NCI-H2196 (cell line): ENCODE measurements around the gene CARD19.

Experiments
- DNase-seq: peaks from one replicate; lab custom pipeline; 2025; ENCODE audit not compliant: unreplicated experiment; lab: John Stamatoyannopoulos, UW

The CARD19 gene

DNA sequence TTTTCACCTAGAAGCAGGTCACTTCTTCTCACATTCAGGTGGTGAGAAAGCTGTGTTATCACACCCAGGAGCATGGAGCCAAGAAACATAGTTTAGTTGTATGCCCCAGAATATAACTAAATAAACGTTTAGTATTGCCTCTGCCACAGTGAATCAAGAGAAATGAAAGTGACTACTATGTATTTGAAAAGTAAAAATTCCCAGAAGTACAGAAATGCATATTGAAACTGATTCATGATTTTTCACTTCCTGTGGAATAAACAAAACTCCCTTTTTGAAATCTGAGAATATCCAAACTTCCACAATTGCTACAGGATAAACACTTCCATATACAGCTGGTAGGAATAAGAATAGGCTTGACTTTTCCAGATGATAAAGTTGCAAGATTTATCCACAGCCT, 53.3 kb downstream of the CARD19 start:
- DNase-seq = no peak

DNA sequence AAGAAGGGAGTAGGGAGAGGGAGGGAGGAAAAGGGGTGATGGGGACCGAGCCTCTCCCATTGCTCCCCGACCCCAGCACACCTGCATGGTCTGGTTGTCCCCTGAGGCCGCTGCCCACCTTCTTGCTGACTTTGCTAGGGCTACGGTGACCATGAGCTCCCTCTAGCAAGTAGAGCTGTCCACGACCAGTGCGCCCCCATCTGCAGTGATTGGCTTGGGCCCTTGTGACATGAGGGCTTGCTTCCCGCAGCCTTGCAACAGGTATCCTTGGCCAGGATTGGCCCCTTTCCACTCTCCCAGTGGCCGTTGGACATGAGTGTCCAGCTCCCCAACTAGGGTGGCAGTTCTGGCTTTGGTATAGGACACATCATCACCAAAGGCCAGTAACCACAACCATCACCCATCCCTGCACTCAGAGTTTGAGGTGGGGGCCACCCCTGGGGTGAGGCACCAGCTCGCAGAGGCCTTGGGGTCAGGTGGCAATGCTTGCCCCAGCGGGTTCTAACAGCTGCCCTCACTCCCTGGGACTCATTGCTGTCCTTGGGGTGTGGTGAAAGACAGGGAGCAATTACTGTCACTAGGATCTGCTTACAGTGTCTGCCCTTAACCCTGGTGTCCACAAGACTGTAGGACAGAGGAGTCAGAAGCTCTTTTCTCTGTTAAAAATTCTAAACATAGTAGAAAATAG, 55.2 kb downstream of the CARD19 start:
- DNase-seq = no peak

DNA sequence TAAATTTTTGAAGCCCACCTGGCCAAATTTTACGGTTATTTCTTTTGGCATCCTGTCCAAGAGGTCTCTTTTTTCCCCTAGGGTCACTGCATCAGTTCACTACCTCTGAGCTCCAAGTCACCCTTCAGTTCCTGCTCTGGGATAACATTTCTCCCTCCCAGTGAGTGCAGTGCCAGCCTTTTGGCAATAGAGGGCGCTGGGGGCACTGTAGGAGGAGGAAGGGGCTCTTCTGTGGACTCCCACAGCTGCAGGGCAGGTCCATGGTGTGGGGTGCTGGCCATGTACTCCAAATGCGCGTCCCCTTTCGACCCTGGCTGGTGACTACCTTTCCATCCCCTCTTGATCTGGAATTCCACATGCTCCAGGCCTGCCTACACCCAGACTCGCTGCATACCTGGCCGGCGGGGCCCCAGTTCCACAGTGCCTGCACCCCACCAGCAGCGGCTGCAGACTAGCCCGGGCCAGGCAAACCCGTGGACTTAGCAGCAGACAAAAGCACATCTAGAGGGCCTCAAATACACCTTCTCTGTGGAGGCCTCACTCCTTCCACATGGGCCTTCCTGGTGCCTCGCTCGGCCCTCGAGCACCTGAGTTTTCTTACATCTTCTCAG, 58.4 kb downstream of the CARD19 start:
- peak; percentile 59 for DNase-seq

DNA sequence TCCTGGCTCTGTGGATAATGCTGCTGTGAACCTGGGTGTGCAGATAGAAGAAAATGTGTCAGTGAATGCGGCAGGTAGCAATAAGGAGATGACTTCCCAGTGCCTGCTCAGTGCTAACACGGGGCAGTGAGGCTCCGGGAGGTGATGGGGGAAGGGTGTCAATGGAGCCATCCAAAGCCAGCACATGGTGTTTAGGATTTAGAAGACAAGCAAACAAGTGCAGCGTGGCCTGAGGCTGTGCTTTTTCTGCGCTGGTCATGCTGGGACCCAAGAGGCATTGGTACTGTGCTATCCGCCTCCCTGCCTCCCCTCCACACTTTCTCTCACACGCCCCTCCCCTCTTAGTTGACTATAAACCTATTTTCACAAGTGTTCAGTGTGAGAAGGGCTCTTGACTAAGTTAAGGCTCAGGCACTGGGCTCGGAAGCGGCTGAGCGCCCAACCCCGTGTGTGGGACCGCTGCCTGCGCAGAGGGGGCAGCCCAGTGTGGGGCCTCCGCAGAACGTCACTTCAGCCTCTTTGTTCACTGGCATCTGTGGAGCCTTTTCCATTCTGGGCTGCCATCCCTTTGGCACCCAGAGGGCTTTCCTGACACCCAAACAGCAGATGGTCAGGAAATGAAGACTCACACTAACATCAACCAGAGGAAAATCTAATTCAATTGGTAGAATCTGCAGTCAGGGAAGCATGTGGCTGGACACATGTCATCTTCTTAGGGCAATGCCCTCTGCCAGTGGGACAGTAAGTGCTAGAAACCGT, 59.9 kb downstream of the CARD19 start:
- DNase-seq = no peak

DNA sequence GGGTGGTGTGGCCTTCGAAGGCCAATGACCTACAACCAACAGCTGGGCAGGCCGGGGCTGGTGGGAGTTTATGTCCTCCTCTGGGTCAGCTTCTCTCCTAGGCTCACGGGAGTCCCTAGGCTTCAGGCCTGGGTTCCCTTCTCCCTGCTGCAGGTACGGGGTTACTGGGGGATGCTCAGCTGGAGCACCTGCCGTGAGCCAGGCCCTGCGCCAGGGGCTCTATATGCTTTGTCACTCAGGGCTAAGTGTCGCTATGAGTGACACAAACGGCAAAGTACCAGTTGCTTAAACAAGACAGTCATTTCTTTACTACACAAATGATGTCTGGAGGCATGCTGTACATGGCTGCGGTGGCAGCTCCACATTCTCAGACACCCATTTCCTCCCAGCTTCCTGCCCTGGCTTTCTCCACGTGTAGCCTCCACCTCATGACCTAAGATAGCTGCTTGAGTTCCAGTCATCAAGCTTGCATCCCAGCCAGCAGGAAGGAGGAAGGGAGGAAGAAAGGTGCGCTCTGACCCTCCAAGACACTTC, 60.5 kb downstream of the CARD19 start:
- no peak for DNase-seq

DNA sequence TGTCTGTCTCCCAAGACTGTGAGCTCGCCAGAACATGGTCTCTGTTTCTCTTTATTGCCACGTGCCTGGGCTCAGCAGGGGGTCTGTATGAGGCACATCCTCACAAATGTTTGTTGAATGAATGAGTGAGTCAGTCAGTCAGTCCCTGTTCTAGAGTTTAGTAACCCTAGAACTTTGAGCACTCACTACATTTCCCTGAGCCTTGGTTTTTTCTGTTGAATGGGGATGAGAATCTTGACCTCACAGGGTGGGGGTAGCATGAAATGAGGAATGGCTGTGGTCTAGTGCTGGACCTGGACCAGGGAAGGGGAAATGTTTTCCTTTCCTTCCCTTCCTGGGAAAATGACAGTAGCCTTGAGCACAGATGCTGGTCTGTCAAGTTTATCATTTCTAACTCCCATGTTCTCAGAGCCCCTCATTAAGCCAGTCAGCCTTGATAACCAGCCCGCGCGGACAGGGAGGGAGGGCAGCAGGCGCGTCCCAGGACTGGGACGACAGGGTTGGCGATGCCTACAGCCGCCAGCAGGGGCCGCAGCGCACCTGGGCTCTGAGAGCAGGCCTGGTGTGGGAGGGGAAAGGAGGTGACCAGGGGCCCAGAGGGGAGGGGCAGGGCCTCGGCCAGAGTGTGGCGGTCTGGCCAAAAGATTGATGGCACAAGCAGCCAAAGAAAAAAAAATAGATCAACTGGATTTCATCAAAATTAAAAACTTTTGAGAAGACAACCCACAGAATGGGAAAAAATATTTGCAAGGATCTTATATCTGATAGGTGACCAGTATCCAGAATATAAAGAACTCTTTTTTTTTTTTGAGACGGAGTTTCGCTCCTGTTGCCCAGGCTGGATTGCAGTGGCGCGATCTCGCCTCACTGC, 63.8 kb downstream of the CARD19 start:
- DNase-seq = peak; percentile 86

DNA sequence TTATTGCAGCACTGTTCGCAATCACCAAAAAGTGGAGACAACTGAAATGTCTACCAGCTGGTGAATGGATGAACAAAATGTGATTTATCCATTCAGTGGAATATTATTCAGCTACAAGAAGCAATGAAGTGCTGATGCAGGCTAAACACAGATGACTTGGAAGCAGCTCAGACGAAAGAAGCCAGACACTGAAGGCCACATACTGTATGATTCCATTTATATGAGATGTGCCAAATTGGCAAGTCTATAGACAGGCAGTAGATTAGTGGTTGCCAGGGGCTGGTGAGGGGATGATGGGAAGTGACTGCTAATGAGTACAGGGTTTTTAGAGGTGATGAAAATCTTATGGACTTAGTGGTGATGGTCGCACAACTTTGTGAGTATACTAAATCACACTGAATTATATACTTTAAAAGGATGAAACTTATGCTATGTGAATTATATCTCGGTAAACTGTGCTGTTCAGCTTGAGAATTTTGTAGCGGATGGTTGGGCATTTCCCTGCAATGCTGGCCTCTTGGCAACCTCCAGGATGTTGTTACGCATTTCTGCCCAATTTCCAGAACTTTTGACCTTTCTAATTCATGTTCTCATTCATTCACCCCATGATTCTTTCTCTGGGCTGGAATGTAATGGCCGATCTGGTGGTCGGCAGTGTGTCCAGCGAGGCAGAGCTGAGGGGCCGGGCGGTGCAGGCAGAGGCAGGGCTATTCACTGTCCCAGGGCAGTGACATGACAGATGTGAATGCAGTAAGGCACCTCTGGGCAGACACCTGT, 66.0 kb downstream of the CARD19 start:
- no peak for DNase-seq
